ENCODE results near the gene MKRN2.

The MKRN2 gene

DNA sequence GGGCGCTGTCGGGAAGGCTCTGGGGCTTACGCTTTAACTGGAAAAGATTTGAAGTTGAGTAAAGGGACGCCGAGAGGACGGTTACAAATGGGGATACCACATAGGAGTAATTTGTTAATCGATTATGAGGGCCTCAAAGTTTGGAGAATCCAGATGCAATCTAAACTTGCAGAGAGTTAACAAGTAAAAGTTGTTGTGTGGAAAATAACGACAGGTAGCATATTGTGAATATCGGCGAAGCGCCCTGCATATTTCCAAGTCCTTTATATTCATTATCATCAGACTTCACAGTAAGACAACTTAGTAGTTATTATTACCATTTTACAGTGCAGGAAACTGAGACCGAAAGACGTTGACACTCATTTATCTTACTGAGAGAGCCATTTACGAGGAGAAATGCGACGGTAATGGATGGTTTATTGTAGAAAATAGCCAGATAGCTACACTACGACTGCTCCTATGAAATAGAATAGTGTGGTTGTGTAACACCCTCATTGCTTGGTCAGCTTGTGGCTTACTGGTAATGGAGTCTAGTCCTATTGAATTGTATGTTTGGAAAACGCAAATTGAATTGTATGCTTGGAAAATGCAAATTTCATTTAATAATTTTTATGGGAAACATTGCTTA lies 700 bp downstream of the MKRN2 start:
- no peak for DNase-seq

DNA sequence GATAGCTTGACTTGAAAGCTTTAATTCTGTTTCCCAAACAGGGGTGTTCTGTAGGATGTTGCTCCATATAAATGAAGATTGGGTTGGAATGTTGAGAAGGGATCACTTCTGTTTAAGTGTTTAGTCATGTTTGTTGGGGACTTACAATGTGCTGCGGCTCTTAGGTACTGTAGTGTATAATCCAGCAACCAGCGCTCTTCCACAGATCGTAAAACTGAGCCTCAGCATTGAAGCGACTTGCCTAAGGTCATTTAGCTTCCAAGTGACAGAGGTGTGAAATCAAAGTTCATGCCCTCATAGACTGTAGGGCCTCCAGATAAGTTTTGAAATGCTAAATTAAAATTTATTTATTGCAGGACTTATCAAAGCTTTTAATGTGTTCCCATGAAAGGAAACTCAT lies 1.8 kb downstream of the MKRN2 start:
- DNase-seq = no peak

- DNase-seq = no peak
Observed at GRCh38 chr3:12559520-12559919, 2.6 kb downstream of the MKRN2 start.

DNA sequence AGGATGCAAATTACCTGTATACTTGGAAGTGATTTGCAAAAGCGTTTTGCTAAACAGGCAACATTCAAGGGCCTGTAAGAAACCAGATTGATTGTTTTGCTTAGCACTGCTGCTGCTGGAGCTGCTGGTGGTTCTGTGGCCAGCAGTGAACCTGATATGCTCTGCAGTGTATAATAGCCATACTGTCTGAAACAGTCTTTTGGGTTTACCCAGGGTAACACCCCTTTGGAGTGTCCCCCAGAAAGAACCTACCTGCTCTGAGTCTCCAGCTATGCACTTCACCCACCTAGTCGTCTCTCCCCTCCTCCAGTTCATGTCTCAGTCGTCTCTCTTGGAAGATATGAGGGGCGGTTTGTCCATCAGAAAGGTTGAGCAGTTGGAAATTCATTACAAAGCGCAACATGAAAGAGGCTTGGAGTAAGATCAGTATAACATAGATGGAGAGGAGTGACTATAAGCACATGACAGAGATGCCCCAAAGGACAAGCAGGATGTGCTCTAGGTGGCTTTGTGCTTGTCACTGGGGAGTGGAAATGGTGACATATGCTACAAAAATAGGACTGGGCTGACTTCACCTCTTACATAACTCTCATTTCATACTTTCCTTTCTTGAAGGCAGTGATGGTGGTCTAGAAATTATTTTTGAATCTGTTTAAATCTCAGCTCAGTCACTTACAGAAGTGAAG lies 3.8 kb downstream of the MKRN2 start:
- no peak for DNase-seq

- DNase-seq = no peak
Observed at GRCh38 chr3:12561397-12561796, 4.5 kb downstream of the MKRN2 start.

GRCh38 chr3:12562451-12562850 lies 5.6 kb downstream of the MKRN2 start:
- DNase-seq = no peak

DNA sequence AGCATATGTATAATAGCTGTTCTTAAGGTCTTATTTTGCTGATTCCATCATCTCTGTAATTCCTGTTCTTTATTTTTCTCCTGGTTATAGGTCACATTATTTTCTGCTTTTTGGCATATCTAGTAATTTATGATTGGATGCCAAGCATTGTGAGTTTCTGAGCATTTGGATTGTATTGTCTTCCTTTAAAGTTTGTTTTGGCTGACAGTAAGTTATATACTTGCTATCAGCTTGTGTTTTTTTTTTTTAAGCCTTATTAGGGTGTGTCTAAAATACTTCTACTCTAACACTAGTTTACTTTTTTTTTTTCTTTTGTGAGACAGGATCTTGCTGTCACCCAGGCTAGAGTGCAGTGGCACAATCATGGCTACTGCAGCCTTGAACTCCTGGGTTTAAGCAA lies 10.1 kb downstream of the MKRN2 start:
- no peak for DNase-seq

DNA sequence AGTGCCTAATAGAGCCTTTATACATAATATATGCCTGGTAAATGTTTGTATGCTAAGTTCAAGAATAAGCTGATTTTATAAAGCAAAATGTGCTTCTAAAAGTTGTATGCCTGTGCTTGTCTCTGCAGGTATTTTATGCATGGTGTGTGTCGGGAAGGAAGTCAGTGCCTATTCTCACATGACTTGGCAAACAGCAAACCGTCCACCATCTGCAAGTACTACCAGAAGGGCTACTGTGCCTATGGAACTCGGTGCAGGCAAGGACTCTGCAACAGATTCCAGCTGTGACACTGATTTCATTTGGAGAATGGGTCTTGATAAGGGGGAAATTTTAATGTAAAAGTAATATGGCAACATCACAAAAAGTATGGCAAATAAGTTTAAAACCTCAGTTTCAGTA lies 11.9 kb downstream of the MKRN2 start:
- DNase-seq = no peak

DNA sequence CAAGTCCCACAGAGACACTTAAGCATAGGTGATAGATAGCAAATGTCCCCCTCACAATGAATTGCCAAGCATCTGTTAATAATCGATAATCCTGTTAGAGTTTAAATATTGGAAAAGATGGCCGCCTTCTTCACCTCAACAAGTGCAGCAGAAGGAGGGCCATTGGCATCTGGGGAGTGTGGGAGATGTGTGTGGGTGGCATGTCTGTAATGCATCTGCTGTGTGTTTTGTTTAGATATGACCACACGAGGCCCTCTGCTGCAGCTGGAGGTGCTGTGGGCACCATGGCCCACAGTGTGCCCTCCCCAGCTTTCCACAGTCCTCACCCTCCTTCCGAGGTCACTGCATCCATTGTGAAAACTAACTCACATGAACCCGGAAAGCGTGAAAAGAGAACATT lies 12.9 kb downstream of the MKRN2 start:
- no peak for DNase-seq

DNA sequence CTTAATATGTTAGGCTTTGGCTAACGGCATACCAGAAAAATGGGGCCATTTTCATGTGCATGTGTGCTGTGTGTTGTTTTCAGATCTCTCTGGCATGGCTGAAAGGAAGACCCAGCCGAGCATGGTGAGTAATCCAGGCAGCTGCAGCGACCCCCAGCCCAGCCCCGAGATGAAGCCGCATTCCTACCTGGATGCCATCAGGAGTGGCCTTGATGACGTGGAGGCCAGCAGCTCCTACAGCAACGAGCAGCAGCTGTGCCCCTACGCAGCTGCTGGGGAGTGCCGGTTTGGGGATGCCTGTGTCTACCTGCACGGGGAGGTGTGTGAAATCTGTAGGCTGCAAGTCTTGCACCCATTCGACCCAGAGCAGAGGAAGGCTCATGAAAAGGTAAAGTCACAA lies 15.1 kb downstream of the MKRN2 start:
- DNase-seq = no peak

- DNase-seq = no peak
Observed at GRCh38 chr3:12574131-12574530, 17.2 kb downstream of the MKRN2 start.

DNA sequence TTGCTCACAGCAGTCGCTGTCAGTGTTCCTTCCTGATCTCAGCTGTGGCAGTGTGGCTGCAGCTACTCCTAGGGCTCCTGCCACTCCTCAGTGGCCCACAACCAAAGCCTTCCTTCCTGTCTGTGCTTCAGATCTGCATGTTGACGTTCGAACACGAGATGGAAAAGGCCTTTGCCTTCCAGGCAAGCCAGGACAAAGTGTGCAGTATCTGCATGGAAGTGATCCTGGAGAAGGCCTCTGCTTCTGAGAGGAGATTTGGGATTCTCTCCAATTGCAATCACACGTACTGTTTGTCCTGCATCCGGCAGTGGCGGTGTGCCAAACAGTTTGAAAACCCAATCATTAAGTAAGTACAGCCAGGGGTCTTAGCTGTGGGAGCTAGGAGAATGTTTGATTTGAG lies 17.8 kb downstream of the MKRN2 start:
- DNase-seq = no peak

DNA sequence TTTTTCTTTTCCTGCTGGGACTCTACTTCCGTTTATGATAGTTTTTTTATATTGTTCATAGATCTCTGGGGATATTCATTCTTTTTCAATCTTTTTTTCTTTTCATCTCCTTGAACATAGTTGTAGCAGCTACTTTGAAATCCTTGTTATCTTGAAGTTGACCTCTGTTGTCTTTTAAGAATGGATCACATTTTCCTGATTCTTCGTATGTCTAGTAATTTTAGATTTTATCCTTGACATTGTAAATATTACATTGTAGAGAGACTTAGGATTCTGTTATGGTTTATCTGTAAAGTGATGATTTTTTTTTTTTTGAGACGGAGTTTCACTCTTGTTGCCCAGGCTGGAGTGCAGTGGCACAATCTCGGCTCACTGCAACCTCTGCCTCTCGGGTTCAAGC lies 20.5 kb downstream of the MKRN2 start:
- DNase-seq = no peak

DNA sequence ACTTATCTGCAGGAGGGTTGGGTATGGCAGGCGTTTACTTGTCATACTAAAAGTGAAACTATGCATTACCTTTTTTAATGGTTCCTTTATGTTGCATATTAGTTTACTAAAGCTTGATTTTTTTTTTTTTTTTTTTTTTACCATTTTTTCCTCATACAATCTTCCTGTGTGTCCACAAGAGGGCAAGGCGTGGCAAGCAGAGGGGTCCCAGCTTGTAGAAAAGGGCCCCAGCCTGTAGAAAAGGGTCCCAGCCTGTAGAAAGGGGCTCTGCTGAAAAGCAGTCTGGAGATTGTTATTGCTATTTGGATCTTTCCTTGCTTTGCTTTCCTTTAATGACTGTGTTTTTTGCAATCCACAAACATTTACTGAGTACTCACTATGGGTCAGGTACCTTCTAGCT lies 21.9 kb downstream of the MKRN2 start:
- no peak for DNase-seq

- no peak for DNase-seq
Observed at GRCh38 chr3:12579456-12579855, 22.6 kb downstream of the MKRN2 start.

DNA sequence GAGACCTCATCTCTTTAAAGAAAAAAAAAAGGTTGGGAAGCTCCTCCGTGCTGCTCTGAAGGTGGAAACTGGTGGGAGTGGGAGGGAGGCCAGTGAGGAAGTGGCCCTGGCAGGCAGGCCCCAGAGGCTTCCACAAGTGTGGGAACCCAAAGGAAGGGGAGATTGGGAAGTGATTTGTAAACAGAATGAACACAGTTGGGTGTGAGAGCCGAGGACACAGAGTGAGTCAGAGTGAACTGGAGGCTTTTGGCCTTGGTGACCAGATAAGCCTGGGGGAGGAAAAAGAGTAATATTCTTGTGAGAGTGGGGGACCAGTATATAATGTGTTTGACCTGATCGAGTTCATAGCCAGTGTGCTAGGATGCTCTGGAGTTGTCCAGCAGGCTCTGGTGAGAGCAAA lies 23.0 kb downstream of the MKRN2 start:
- no peak for DNase-seq

GRCh38 chr3:12582730-12583129 lies 25.8 kb downstream of the MKRN2 start:
- no peak for DNase-seq

GRCh38 chr3:12583280-12583679 lies 26.4 kb downstream of the MKRN2 start:
- no peak for DNase-seq

- no peak for DNase-seq
Observed at GRCh38 chr3:12584083-12584482, 27.2 kb downstream of the MKRN2 start.

GRCh38 chr3:12585181-12585580 lies 28.3 kb downstream of the MKRN2 start:
- no peak for DNase-seq

DNA sequence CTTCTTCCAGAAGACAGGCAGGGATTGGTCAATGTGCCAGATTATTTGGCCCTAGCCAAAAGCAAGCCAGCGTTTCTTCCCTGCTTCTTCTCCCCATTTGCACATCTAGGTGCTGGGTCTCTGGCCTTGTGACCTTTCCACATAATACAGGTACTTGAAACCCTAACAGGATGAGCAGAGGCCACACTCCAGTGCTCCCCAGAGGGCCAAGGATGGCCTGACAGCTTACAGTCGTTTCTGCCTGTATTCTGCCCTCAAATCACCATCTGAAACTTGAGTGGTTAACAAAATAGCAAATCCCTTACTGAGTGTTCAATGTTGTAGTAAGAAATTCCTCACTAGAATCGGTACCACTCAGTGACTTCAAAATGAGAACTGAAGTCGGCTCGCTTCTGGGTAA lies 29.1 kb downstream of the MKRN2 start:
- no peak for DNase-seq

- DNase-seq = no peak
Observed at GRCh38 chr3:12586403-12586802, 29.5 kb downstream of the MKRN2 start.

DNA sequence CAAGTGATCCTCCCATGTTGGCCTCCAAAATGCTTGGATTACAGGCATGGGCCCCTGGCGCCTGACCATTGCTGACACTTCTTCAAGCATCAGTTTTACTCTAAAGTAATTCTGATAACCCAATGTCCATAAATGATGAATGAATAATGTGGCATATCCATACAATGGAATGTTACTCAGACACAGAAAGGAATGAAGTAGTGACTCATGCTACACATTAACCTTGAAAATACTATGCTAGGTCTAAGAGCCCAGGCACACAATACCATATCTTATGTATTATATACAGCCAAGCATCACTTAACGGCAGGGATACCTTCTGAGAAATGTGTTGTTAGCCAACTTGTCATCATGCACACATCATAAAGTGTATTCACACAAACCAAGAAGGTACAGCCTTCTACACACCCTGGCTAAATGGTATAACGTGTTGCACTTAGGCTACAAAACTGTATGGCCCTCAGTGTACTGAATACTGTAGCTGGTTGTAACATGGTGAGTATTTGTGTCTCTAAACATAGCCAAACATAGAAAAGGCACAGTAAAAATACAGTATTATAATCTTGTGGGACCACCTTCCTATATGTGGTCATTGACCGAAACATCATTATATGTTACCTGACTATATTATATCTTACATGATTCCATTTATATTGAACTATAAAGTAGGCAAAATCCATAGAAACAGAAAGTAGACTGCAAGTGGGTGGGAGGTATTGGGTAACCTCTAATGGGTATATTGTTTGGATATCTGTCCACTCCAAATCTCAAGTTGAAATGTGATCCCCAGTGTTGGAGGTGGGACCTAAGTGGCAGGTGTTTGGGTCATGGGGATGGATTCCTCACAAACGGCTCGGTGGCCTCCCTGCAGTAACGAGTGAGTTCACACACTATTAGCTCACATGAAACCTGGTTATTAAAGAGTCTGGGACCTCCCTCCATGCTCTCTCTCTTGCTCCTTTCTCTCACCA lies 31.4 kb downstream of the MKRN2 start:
- no peak for DNase-seq

- no peak for DNase-seq
Observed at GRCh38 chr3:12590096-12590495, 33.2 kb downstream of the MKRN2 start.

Data from activated effector memory CD4-positive, alpha-beta T cell treated with anti-CD3 and anti-CD28 coated beads, Interleukin-2, amount 50 U/mL, for 16 hours (primary cell).